MM.1S (cell line): ENCODE measurements around the gene ZFAND2B.

Source experiments
- CTCF ChIP-seq: fragments of 300-600 bp; sonication (generic); IDR thresholded peaks from 2 replicates; pipeline ENCODE4 v1.5.1; 2016; ENCODE audit warnings: antibody characterized with exemption, low read length, mixed read lengths
- EZH2 ChIP-seq: fragments of 300-600 bp; sonication (generic); optimal IDR thresholded peaks from 2 replicates; pipeline ENCODE3; 2017; ENCODE audit warnings: low read depth, mild to moderate bottlenecking, antibody characterized with exemption, low read length, mixed read lengths
- EZH2phosphoT487 ChIP-seq: fragments of 300-600 bp; sonication (generic); IDR thresholded peaks from 2 replicates; pipeline ENCODE4 v1.6.1; 2018; ENCODE audit warnings: antibody characterized with exemption, low read length

GRCh38 chr2:219169930-219170654 lies 36.5 kb upstream of the ZFAND2B start, which contains the start of gene SLC23A3:
- TF ChIP-seq CTCF (no peak), EZH2 (no peak), EZH2phosphoT487 (no peak)
